IPS-18c (cell line): Measurements from ENCODE around the gene FOSL2.

Experiments
- H3K4me3 ChIP-seq: 2 replicates; pipeline ENCODE4 v1.7.0; 2013; ENCODE audit warnings: low read depth, mild to moderate bottlenecking, low read length, moderate library complexity; ENCODE audit not compliant: insufficient read depth
- H3K9me3 ChIP-seq: one replicate; pipeline ENCODE4 v1.6.1; 2013; ENCODE audit warnings: mild to moderate bottlenecking, low read length, moderate library complexity; ENCODE audit not compliant: control insufficient read depth, insufficient read depth

FOSL2 gene

GRCh38 chr2:28414583-28414982 lies 21.9 kb downstream of the FOSL2 start:
- no peaks in the 10 kb centered on the region for H3K9me3 ChIP-seq
- no peak overlapping the region for H3K4me3 ChIP-seq

DNA sequence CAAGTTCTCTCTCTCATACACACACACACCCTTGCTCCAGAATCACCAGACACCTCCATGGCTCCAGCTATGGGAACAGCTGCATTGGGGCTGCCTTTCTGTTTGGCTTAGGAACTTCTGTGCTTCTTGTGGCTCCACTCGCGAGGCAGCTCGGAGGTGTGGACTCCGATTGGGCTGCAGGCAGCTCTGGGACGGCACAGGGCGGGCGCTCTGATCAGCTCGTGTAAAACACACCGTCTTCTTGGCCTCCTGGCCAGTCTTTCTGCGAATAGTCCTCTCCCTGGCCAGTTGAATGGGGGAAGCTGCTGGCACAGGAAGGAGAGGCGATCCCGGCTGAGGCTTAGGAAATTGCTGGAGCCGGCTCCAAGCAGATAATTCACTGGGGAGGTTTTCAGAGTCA lies 22.4 kb downstream of the FOSL2 start:
- no peaks in the 10 kb centered on the region for H3K9me3 ChIP-seq
- H3K4me3 ChIP-seq, result no peak overlapping the region

- H3K9me3 ChIP-seq, result no peaks in the 10 kb centered on the region
- no peak overlapping the region for H3K4me3 ChIP-seq
Observed at GRCh38 chr2:28415715-28416114, 23.1 kb downstream of the FOSL2 start.

- Histone ChIP-seq H3K4me3 (no peak overlapping the region), H3K9me3 (no peaks in the 10 kb centered on the region)
Observed at GRCh38 chr2:28419003-28419402, 26.3 kb downstream of the FOSL2 start.

DNA sequence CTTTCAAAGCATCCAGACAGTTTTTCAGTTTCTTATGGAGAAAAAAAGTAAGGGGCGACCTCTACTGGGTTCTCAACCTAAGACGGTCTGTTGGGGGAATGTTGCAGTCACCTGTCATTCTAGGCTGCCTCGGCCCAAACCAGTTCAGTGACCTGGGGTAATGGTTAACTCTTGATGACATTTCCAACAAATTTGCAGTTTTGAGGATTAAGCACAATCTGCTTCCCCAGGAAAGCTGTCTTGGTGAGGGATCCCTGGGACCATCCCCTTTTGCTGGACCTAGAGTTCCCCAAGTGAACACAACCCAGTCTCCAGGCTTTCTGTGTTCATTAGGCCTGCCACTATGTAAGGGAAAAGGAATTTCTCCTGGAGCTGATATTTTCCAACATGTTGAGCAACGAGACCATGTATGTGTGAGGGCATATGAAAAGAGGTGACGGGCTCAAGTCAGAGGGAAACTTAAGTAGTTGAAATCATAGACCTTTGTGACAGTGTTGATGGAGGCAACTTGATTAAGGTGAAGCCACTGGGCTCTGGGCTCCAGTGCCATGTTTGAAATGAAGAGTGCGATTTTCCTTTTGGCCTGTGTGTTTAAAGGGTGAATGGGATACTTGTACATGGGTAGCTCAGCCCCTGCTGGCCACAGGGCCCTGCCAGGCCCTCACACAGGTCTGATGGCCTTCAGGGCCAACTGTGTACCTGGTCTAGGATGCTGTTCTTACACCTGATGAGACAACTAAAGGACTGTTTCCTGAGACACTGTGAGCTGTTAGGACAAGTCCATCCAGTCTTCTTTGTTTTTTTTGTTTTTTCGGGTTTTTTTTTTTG lies 27.0 kb downstream of the FOSL2 start:
- Histone ChIP-seq H3K9me3 (no peaks in the 10 kb centered on the region), H3K4me3 (no peak overlapping the region)

DNA sequence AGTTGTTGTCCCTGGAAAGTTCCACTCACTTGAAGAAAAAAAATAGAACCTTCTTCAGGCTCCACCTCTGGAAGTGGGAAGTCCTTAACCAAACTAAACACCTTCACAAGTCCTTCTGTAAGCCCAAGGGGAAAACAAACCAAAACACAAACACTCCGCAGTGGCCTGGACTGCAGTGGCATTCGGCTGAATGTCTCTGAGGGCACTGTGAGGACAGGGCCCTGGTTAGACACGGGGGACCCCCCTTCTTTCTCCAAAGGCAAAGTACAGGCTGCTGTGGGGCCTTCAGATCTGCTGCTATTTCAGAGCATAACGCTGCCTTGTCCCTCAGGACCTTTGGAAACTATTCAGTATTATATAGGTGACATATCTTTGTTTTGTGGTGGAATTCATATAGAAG lies 28.1 kb downstream of the FOSL2 start:
- no peaks in the 10 kb centered on the region for H3K9me3 ChIP-seq

GRCh38 chr2:28422908-28423741 lies 30.5 kb downstream of the FOSL2 start:
- Histone ChIP-seq H3K9me3 (no peaks in the 10 kb centered on the region), H3K4me3 (no peak overlapping the region)

More for the DNA sequence above, 28.1 kb downstream of the FOSL2 start:
- H3K4me3 ChIP-seq, result no peak overlapping the region

DNA sequence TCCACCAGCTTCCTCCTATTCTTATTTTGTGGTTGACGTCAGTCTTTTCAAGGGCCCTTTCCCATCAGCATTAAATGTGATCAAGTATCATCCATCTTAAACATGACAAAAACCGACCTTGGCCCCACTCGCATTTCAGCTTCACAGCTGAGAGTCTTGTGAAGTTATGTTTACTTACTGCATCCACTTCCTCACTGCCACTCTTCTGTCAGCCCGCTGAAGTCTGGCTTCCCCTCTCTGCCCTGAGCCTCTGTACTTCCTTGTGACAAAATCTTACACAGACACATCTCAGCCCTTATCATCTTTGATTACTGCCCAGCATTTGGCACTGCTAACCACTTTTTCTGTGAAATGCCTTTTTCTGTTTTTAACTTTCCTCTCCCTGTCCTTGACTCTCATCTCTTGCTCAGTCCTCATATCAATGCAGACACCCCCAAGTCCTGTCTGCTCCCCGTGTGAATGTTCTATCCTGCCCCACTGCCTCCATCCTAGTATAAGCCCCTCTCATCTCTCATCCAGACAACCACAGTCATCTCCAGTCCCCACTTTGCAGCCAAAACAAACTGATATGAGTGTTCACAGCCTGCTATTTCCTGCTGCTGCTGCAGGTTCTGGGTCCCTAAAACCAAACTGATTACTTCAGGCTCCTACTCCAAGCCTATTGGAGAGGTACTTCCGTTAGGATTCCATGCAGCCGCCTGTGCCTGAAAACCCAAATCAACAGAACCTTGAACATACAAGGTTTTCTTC lies 31.4 kb downstream of the FOSL2 start:
- Histone ChIP-seq H3K4me3 (no peak overlapping the region), H3K9me3 (no peaks in the 10 kb centered on the region)

DNA sequence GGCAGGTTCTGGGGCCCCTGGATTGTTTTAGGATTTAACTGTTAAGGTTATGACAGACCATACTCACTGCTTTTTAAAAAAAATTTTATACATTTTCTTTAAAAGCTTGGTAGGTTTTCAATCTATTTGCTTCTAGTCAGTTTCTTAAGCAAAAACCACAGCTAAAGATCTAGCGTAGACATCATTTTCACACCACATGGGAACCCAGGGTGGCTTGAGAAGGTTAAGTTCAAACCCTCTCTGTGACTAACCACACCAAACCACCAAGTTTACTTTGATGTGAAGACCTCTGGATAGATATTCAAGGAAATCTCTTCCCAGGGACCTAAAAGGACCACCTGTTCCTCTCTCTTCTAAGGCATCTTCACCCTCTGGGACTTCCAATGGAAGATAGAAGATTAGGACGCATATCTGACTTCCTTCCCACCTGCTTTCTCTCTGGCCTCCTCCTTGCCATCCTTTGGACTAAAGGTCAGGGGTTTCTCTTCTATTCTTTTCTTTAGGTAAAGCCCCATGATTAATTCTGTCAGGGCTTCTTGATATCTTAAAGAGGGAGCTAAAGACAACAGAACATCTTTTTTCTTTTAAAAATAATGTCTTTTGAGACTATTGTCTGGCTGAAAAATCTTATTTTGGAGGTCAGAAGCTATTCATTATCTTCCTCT lies 32.3 kb downstream of the FOSL2 start:
- Histone ChIP-seq H3K4me3 (no peak overlapping the region), H3K9me3 (no peaks in the 10 kb centered on the region)

DNA sequence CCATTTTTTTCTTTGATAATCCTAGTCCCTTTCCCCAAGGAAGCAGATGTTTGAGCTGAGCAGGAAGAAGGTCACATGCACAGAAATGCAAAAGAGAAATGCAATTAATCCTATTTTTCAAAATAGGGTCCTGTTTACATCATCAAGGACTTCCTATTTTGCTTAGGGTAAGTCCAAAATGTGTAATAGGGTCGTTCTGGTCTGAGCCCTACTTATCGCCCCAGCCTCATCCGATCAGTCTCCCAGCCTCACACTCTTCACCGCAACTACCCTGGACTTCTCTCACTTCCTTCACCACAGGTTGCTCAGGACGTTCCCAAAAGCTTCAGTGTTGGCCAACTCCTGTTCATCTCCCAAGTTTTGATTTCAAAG lies 32.8 kb downstream of the FOSL2 start:
- Histone ChIP-seq H3K9me3 (no peaks in the 10 kb centered on the region), H3K4me3 (no peak overlapping the region)

DNA sequence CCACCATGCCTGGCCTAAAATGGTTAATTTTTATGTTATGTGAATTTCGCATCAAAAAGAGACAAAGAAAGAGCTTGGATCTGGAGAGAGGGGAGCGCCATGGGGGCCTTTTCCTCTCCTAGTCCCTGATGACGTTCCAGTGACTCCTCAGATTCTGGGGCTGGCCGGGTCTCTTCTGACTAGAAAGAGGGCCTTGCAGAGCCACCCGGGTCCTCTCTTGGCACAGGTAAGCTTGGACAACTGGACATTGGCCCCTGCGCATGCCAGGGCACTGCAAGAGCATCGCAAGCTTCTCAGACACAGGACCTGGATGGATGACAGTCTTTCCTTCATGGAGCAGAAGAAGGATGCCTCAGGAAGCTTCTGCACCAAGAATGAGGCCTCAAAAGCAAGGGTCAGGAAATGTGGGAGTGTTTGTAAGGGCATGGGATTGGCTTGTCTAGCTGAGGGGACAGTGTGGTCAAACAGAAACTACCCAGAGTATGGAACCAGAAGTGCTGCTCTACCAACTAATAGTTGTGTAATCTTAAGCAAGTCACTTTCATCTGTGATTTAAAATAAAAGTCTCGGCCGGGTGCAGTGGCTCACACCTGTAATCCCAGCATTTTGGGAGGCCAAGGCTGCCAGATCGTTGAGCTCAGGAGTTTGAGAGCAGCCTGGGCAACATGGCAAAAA lies 35.2 kb downstream of the FOSL2 start:
- no peaks in the 10 kb centered on the region for H3K9me3 ChIP-seq
- H3K4me3 ChIP-seq, result no peak overlapping the region

GRCh38 chr2:28428486-28428885 lies 35.8 kb downstream of the FOSL2 start:
- Histone ChIP-seq H3K4me3 (no peak overlapping the region), H3K9me3 (no peaks in the 10 kb centered on the region)

GRCh38 chr2:28429636-28430376 lies 37.1 kb downstream of the FOSL2 start:
- no peaks in the 10 kb centered on the region for H3K9me3 ChIP-seq

DNA sequence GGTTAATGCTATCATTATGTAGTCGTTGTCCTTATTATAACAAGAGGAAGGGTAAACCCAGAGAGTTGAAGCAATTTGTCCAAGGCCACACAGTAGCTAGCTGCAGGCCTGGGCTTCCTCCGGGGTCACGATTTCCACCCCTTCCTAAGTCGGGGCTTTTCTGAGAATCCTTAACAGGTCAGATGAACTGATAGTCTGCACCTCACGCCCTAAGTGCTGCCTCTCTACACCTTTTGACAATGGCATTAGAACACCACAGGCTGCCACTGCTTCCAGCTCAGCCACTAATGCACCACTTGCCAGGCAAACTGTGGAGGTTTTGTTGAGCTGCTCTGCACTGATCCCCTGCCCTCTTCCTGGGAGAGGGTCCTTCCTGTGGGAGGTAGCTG lies 37.7 kb downstream of the FOSL2 start:
- no peaks in the 10 kb centered on the region for H3K9me3 ChIP-seq
- H3K4me3 ChIP-seq, result no peak overlapping the region

More at GRCh38 chr2:28429636-28430376, 37.1 kb downstream of the FOSL2 start:
- H3K4me3 ChIP-seq, result no peak overlapping the region

GRCh38 chr2:28430788-28431418 lies 38.2 kb downstream of the FOSL2 start:
- Histone ChIP-seq H3K9me3 (peaks cover 2% of the 10 kb centered on the region), H3K4me3 (no peak overlapping the region)

GRCh38 chr2:28431741-28432140 lies 39.1 kb downstream of the FOSL2 start:
- no peak overlapping the region for H3K4me3 ChIP-seq
- H3K9me3 ChIP-seq, result peaks cover 2% of the 10 kb centered on the region
